Activated CD4-positive, alpha-beta T cell treated with anti-CD3 and anti-CD28 coated beads, Interleukin-2, Interleukin-6, amounts not matched to agents 100 ng/mL and 50 ng/mL, durations not matched to agents 16 hours and 8 hours (primary cell): Measurements from ENCODE around the gene GMDS.

Source experiments
- DNase-seq: peaks from one replicate; pipeline ENCODE4 v3.0.0-alpha.2; 2020

GMDS gene

GRCh38 chr6:1575210-1576041 is 670.0 kb downstream of the GMDS start:
- no peak for DNase-seq

GRCh38 chr6:1574890-1575209 is 670.6 kb downstream of the GMDS start:
- no peak for DNase-seq

- DNase-seq, result no peak
Observed at GRCh38 chr6:1574083-1574761, 671.2 kb downstream of the GMDS start.
